SIG-M5 (cell line): ENCODE data around the gene GRIP2.

Experiments
- DNase-seq: peaks from one replicate; lab custom pipeline; 2025; lab: John Stamatoyannopoulos, UW

The GRIP2 gene

GRCh38 chr3:14561051-14561960 is 21.2 kb upstream of the GRIP2 start:
- no peak for DNase-seq

GRCh38 chr3:14560110-14560509 is 20.0 kb upstream of the GRIP2 start:
- no peak for DNase-seq

GRCh38 chr3:14558029-14558428 is 17.9 kb upstream of the GRIP2 start:
- DNase-seq, result no peak

- no peak for DNase-seq
Measured at GRCh38 chr3:14555835-14556234, 15.7 kb upstream of the GRIP2 start.

- DNase-seq, result no peak
Measured at GRCh38 chr3:14554715-14555114, 14.6 kb upstream of the GRIP2 start.

- no peak for DNase-seq
Measured at GRCh38 chr3:14553871-14554270, 13.7 kb upstream of the GRIP2 start.

- no peak for DNase-seq
Measured at GRCh38 chr3:14552717-14553116, 12.6 kb upstream of the GRIP2 start.

- no peak for DNase-seq
Measured at GRCh38 chr3:14552041-14552648, 12.0 kb upstream of the GRIP2 start.

GRCh38 chr3:14550651-14551611 is 10.8 kb upstream of the GRIP2 start:
- DNase-seq, result no peak

GRCh38 chr3:14550181-14550580 is 10.0 kb upstream of the GRIP2 start:
- DNase-seq, result no peak

- no peak for DNase-seq
Measured at GRCh38 chr3:14549256-14549919, 9.2 kb upstream of the GRIP2 start.

GRCh38 chr3:14548321-14548729 is 8.2 kb upstream of the GRIP2 start:
- no peak for DNase-seq

GRCh38 chr3:14547693-14548092 is 7.6 kb upstream of the GRIP2 start:
- DNase-seq, result no peak

GRCh38 chr3:14546041-14546440 is 5.9 kb upstream of the GRIP2 start:
- no peak for DNase-seq

- no peak for DNase-seq
Measured at GRCh38 chr3:14545251-14545635, 5.1 kb upstream of the GRIP2 start.

GRCh38 chr3:14544282-14545250 is 4.4 kb upstream of the GRIP2 start:
- no peak for DNase-seq

GRCh38 chr3:14543446-14543845 is 3.3 kb upstream of the GRIP2 start:
- no peak for DNase-seq

- DNase-seq, result no peak
Measured at GRCh38 chr3:14542656-14543055, 2.5 kb upstream of the GRIP2 start.

GRCh38 chr3:14541646-14542045 is 1.5 kb upstream of the GRIP2 start:
- no peak for DNase-seq

- no peak for DNase-seq
Measured at GRCh38 chr3:14540821-14541385, 761 bp upstream of the GRIP2 start.
